Measurements from ENCODE around the gene RNF212B.

The RNF212B gene

DNA sequence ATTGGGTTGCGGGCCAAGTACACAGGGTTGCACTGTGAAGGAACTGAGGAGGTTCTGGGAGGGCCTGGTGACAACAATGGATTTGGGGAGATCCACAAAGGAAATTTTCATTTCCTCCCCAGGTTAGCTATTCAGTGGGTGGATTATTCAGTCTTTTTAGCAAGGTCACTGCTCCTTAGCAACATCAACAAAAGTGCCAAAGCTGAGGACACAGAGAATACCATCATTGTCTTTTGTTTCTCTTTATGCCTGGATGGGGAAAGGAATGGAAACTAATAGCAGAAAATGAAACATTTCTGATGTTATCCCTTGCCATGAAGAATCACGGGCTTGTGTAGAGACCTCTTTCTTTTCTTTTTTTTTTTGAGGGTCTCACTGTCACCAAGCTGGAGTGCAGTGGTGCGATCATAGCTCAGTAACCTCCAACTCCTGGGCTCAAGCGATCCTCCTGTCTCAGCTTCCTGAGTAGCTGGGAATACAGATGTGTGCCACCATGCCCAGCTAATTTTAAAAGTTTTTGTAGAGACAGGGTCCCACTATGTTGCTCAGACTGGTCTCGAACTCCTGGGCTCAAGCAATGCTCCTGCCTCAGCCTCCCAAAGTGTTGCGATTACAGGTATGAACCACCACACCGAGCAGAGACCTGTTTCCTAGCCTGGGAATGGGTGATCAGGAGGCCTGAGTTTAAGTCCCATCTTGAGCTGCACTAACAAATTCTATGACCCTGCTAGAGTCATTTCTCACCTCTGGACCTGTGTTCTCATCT lies 58.5 kb downstream of the RNF212B start:
- no peak for DNase-seq (ENCODE audit: low read depth in 3 of 3)

DNA sequence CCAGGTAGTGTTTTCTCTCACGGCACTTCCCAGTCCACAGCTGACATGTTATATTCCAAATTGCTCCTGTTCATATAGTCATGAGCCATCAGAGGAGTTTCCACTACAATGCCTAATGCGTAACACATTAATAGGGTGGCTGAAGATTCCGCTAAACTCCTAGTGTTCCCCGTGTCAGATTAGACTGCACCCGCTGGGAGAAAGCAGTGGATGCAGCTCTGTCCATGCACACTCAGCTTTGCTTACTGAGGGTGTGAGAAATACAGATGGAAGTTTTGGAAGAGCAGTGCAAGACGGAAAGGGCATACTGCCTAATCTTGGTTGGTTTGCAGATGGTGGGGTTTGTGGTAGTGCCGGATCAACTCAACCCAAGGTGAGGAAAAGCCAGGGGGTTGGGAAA lies 59.4 kb downstream of the RNF212B start:
- DNase-seq (ENCODE audit: low read depth in 3 of 3) = no peak

GRCh38 chr14:23297611-23298277 lies 60.0 kb downstream of the RNF212B start:
- DNase-seq (ENCODE audit: low read depth in 3 of 3) = no peak

- DNase-seq (ENCODE audit: low read depth in 3 of 3) = no peak
Measured at GRCh38 chr14:23299211-23299957, 61.6 kb downstream of the RNF212B start.

DNA sequence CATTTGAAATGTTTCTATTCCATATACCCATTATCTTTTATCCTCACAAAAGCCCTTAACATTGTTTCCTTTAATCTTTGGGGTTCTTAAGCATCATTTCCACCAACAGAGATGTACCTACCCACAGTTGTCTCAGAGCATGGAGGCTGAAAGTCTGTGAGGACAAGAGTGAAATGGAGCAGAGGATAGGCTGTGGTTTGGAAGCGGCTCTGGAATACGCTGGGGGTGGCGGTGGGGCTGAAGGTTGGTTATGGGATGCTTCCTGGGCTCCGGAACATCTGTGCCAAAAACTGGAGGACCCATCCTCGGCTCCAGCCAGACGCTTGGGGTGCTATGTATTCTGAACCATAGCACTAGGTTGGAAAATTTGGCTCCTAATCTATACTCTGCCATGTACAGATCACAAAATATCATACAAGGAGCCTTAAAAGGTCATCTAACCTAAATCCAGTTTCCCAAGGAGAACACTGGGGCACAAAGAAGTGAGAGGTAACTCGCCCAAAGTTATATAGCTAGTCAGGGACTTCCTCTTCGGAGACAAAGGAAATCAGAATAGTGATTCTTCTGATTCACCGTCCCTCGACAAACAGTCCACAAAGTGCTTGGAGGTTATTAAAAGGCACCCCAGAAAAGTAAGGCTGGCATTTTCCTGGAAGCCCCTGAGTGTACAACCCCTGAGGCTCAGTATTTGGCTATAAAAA lies 62.4 kb downstream of the RNF212B start:
- no peak for DNase-seq (ENCODE audit: low read depth in 3 of 3)

GRCh38 chr14:23300687-23301223 lies 63.0 kb downstream of the RNF212B start:
- peak in 1 of 3 experiments; percentile 12 for DNase-seq (ENCODE audit: low read depth in 3 of 3)

DNA sequence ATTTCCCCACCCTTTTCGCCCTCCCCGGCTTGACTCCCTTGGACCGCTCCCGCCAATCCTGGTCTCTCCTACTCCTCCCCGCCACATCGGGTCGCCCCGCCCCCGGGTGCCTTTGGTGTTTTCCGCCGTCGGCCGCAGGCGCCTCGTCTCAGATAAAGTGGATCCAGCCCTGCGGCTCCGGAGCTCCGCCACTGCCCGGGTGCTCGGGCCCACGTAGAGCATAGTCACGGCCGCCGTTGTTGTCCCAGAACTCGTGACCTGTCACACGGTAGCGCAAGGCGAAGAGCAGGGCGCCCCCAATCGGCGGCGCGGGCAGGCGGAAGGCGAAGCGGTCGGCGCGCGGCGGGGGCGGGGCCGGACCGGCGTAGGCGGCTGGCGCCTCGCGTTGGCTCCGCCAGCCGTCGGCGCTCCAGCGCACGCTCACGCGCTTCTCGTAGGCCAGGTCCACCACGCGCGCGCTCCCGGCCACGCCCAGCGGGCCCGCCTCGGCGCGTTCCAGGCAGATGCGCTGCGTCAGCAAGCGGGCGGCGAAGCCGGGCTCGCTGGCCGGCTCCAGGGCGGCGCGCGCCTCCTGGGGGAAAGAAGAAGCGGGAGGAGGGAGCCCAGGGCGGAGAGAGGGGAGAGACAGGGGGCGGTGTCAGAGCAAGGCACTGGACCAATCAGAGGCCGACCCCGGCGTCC lies 63.7 kb downstream of the RNF212B start:
- peak; percentile 92 to 96 (median 95) for DNase-seq (ENCODE audit: low read depth in 3 of 3)

- no peak for DNase-seq (ENCODE audit: low read depth in 3 of 3)
Measured at GRCh38 chr14:23301969-23302289, 64.2 kb downstream of the RNF212B start.

DNA sequence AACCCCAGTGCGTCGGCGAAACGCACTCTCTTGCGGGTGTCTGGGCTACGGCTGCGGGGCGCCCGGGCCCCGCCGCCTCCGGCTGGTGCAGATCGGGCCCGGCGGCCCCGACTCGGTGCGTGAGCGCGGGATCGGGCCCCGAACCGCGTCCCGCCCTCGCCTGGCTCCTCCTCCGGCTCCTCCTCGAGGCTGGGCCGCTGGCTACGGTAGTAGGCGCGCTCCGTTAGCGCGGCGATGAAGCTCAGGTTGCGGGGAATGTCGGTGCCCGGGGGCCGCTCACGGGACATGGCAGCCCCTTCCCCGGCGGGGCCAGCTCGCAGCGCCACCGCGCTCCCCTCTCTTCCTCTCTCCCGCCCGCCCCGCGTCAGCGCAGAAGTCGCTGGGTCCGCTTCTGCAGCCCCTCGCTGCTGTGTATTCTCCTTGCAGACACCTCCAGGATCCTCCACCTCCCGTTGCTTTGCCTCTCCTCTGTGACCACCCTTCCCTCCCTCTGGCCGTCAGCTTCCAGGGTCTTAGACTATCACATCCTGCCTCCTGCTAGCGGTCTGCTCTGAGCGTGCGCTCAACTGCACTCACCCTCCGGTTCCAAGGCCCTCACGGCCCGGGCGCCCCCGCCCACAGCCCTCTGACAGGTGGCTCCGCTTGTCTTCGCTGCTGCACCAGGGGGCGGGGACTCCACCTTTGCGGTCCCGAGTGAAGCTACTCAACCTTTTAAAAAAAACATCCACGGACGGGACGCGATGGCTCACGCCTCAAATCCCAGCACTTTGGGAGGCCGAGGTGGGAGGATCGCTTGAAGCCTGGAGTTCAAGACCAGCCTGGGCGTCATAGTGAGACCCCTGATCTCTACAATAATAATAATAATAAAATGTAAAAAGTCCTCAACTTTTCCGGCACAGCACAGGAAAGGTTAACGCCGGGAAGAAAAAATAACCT lies 64.8 kb downstream of the RNF212B start, which contains the start of gene PPP1R3E:
Gene PPP1R3E (minus strand): TSS at position 570 of the 936 bp plus-strand sequence. CDS start 283 bp downstream, at position 287.
- DNase-seq (ENCODE audit: low read depth in 3 of 3) = peak; percentile 77 to 84 (median 83)

- DNase-seq (ENCODE audit: low read depth in 3 of 3) = no peak
Measured at GRCh38 chr14:23306412-23307145, 68.8 kb downstream of the RNF212B start, which contains the start of gene BCL2L2. Gene BCL2L2 (plus strand): TSS chr14:23306833. CDS start chr14:23307768, 935 bp downstream.

- no peak for DNase-seq (ENCODE audit: low read depth in 3 of 3)
Measured at GRCh38 chr14:23307146-23307530, 69.4 kb downstream of the RNF212B start.

GRCh38 chr14:23307687-23308644 lies 70.2 kb downstream of the RNF212B start:
- no peak for DNase-seq (ENCODE audit: low read depth in 3 of 3)

DNA sequence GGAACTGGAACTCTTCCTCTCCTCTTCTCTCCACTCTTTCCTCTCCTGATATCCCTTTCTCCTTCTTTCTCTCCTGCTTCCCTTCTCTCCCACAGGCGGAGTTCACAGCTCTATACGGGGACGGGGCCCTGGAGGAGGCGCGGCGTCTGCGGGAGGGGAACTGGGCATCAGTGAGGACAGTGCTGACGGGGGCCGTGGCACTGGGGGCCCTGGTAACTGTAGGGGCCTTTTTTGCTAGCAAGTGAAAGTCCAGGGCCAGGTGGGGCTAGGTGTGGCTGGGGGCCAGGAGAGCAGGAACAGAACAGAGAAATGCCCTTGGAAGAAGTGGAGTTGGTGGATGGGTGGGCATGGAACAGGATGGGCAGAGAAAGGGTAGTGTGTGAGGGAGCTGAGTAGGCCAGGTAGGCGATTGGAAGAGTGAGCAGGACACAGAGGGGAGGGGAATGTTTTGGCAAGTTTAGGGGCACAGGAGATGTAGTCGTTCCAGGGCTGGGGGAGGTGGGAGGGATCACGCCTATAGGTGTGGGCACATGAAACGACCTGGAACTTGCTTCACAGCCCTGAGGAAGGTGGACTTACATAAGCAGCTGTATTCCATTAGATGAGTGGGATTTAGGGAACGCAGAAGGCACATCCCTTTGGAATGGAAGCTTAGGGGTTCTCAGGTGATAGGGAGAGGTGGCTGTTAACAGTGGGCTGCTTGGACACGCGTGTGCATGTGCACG lies 71.1 kb downstream of the RNF212B start:
- DNase-seq (ENCODE audit: low read depth in 3 of 3) = no peak

GRCh38 chr14:23310546-23310945 lies 72.8 kb downstream of the RNF212B start:
- DNase-seq (ENCODE audit: low read depth in 3 of 3) = no peak

- no peak for DNase-seq (ENCODE audit: low read depth in 3 of 3)
Measured at GRCh38 chr14:23316300-23316699, 78.6 kb downstream of the RNF212B start.

GRCh38 chr14:23319746-23320583 lies 82.2 kb downstream of the RNF212B start:
- no peak for DNase-seq (ENCODE audit: low read depth in 3 of 3)

Data from stimulated activated CD4-positive, alpha-beta T cell treated with anti-CD3 and anti-CD28 coated beads, TNF-alpha, amount 100 ng/mL, for 4 hours (primary cell).